Gastrocnemius medialis (tissue), 4 donors: ENCODE results near the gene PLGRKT. TPM values are rescaled to one million over a fixed set of nuclear protein-coding genes. Genes with fewer than 3 reads are reported as not detected.
"Not testable (repeated sequence)": the region's sequence is repeated elsewhere in the genome, so short reads cannot be mapped to it uniquely, and the experiment has no call there.

Source experiments
- ATAC-seq, 2 donors: fragments of 150-250 bp; one replicate each; pipeline ENCODE4 v1.9.1; 2016
- DNase-seq, 2 donors: peaks; one replicate each; pipeline ENCODE4 v3.0.0-alpha.2; 2019
- H3K27ac ChIP-seq, 4 donors: fragments of 200-600 bp; sonication (generic); 1 replicate in 1 of 4; 2 replicates in 3 of 4; pipeline ENCODE4 v1.5.1; 2016 to 2018; ENCODE audit warnings: mild to moderate bottlenecking in 2 of 4, moderate library complexity in 1 of 4
- H3K27me3 ChIP-seq, 3 donors: fragments of 200-600 bp; sonication (generic) in 2 of 3; 1 replicate in 1 of 3; 2 replicates in 2 of 3; pipeline versions ENCODE4 v1.5.1 to v1.6.0; 2016 to 2019; ENCODE audit warnings: mild to moderate bottlenecking in 1 of 3, moderate library complexity in 1 of 3
- H3K36me3 ChIP-seq, 2 donors: fragments of 200-600 bp; sonication (generic) in 1 of 2; one replicate each; pipeline ENCODE4 v1.5.1; 2017 to 2018
- H3K4me1 ChIP-seq, 2 donors: fragments of 200-600 bp; sonication (generic) in 1 of 2; one replicate each; pipeline ENCODE4 v1.5.1; 2016 to 2017; ENCODE audit warnings: mild to moderate bottlenecking in 2 of 2
- H3K4me3 ChIP-seq, 4 donors: fragments of 200-600 bp; sonication (generic) in 3 of 4; 1 replicate in 1 of 4; 2 replicates in 3 of 4; pipeline ENCODE4 v1.5.1; 2016 to 2019; ENCODE audit warnings: mild to moderate bottlenecking in 2 of 4
- H3K9me3 ChIP-seq, 3 donors: fragments of 200-600 bp; sonication (generic) in 2 of 3; 1 replicate in 1 of 3; 2 replicates in 2 of 3; pipeline ENCODE4 v1.5.1; 2016 to 2019
- POLR2A ChIP-seq, 2 donors: fragments of 450-650 bp; IDR thresholded peaks; one replicate each; pipeline ENCODE4 v1.6.1; 2017; ENCODE audit warnings: antibody characterized with exemption in 2 of 2, mild to moderate bottlenecking in 2 of 2, moderate library complexity in 2 of 2
- in situ Hi-C, 4 donors: fragments of 200-750 bp; cut with MboI; loops; one replicate each; pipeline versions ENCODE4 v1.15.0 to v1.8.0; 2017; ENCODE audit warnings: low sequenced_read_pairs in 4 of 4
- intact Hi-C: fragments of 100-400 bp; cut with DNase I; formaldehyde crosslinking; loops from one replicate; pipeline ENCODE4 v1.15.1; 2023; ENCODE audit warnings: low total_unique reads
- total RNA-seq, 4 donors: library from RNA; depleted of rRNA; stranded (reverse); fragments of >200 nt; gene quantifications; one replicate each; pipeline versions ENCODE4 v1.1.0 to v1.2.3, GENCODE V29; 2016
- TF ChIP-seq, protein P1 (sequence below), 5 experiments: fragments of 450-650 bp in 3 of 5; fragments of 200-600 bp in 2 of 5; sonication (generic) in 2 of 5; IDR thresholded peaks in 4 of 5; conservative IDR thresholded peaks in 1 of 5; 1 replicate in 4 of 5; 2 replicates in 1 of 5; pipeline ENCODE4 v1.5.1; 2016 to 2019; ENCODE audit warnings: antibody characterized with exemption in 5 of 5, mild to moderate bottlenecking in 3 of 5, moderate library complexity in 3 of 5

The PLGRKT gene
- total RNA-seq, 4 donors from 2014 or later = 12.3 to 38.1 (median 15.1) TPM

GRCh38 chr9:5352637-5353248 is 85.0 kb downstream of the PLGRKT start:
- H3K27me3 ChIP-seq = no peaks in the 10 kb centered on the region
- no peak overlapping the region for H3K4me3 ChIP-seq
- in situ Hi-C loops (no loop called here), intact Hi-C loops (no loop called here)
- no peaks in the 10 kb centered on the region for H3K9me3 ChIP-seq
- no peaks in the 10 kb centered on the region for H3K36me3 ChIP-seq
- H3K4me1 ChIP-seq = peaks cover 0 to 4% of the 10 kb centered on the region in 2 donors
- no peak overlapping the region for H3K27ac ChIP-seq
- DNase-seq (no peak), ATAC-seq (no peak)
- TF ChIP-seq, protein P1, sequence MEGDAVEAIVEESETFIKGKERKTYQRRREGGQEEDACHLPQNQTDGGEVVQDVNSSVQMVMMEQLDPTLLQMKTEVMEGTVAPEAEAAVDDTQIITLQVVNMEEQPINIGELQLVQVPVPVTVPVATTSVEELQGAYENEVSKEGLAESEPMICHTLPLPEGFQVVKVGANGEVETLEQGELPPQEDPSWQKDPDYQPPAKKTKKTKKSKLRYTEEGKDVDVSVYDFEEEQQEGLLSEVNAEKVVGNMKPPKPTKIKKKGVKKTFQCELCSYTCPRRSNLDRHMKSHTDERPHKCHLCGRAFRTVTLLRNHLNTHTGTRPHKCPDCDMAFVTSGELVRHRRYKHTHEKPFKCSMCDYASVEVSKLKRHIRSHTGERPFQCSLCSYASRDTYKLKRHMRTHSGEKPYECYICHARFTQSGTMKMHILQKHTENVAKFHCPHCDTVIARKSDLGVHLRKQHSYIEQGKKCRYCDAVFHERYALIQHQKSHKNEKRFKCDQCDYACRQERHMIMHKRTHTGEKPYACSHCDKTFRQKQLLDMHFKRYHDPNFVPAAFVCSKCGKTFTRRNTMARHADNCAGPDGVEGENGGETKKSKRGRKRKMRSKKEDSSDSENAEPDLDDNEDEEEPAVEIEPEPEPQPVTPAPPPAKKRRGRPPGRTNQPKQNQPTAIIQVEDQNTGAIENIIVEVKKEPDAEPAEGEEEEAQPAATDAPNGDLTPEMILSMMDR (IDR thresholded peaks at IDR 0.05 in 4 of 5, conservative IDR thresholded peaks at IDR 0.05 in 1 of 5) = no peak
- no peak for TF ChIP-seq POLR2A (IDR thresholded peaks at IDR 0.05)

- DNase-seq, H3K4me3 ChIP-seq, in situ Hi-C loops, H3K36me3 ChIP-seq, intact Hi-C loops, H3K4me1 ChIP-seq, H3K9me3 ChIP-seq, H3K27ac ChIP-seq, H3K27me3 ChIP-seq: not testable (repeated sequence)
- ATAC-seq = peak; percentile 97 to 100
Measured at GRCh38 chr9:5338992-5339981, 98.4 kb downstream of the PLGRKT start, which contains the start of gene RLN1. RLN1 (minus strand) TSS chr9:5339876; CDS start chr9:5339746, 130 bp downstream.

- intact Hi-C loops = no loop called here
- no peak for TF ChIP-seq POLR2A (IDR thresholded peaks at IDR 0.05)
- TF ChIP-seq, protein P1 (IDR thresholded peaks at IDR 0.05 in 4 of 5, conservative IDR thresholded peaks at IDR 0.05 in 1 of 5) = no peak
- no peaks in the 10 kb centered on the region for H3K27me3 ChIP-seq
Measured at GRCh38 chr9:5336688-5337087, 101.0 kb downstream of the PLGRKT start.

GRCh38 chr9:5331276-5331675 is 106.4 kb downstream of the PLGRKT start:
- H3K9me3 ChIP-seq, ATAC-seq, intact Hi-C loops, H3K4me3 ChIP-seq, H3K27me3 ChIP-seq, DNase-seq, H3K36me3 ChIP-seq, in situ Hi-C loops, H3K27ac ChIP-seq, H3K4me1 ChIP-seq: not testable (repeated sequence)

More at GRCh38 chr9:5336688-5337087, 101.0 kb downstream of the PLGRKT start:
- H3K4me1 ChIP-seq = no peaks in the 10 kb centered on the region
- no peak for ATAC-seq
- no peak overlapping the region for H3K4me3 ChIP-seq
- H3K9me3 ChIP-seq = no peaks in the 10 kb centered on the region
- H3K27ac ChIP-seq = no peak overlapping the region
- no peak for DNase-seq
- no peaks in the 10 kb centered on the region for H3K36me3 ChIP-seq
- in situ Hi-C loops = no loop called here

DNA sequence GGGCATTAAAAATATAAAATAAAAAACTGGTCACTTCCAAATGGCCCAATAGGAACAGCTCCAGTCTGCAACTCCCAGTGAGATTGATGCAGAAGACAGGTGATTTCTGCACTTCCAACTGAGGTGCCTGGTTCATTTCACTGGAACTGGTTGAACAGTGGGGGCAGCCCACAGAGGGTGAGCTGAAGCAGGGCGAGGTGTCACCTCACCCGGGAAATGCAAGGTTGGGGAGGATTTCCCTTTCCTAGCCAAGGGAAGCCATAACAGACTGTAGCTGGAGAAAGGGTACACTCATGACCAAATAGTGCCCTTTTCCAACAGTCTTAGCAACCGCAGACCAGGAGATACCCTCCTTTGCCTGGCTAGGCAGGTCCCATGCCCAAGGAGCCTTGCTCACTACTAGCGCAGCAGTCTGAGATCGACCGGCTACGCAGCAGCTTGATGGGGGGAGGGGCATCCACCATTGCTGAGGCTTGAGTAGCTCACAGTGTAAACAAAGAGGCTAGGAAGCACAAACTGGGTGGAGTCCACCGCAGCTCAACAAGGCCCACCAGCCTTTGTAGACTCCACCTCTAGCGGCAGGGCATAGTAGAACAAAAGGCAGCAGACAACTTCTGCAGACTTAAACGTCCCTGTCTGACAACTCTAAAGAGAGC is 110.7 kb downstream of the PLGRKT start:
- Histone ChIP-seq H3K9me3 (no peaks in the 10 kb centered on the region), H3K27me3 (no peaks in the 10 kb centered on the region), H3K27ac (no peak overlapping the region), H3K4me1 (no peaks in the 10 kb centered on the region), H3K36me3 (no peaks in the 10 kb centered on the region), H3K4me3 (no peak overlapping the region)
- intact Hi-C loops = no loop called here
- DNase-seq = no peak
- no peak for TF ChIP-seq POLR2A (IDR thresholded peaks at IDR 0.05)
- TF ChIP-seq, protein P1 (IDR thresholded peaks at IDR 0.05 in 4 of 5, conservative IDR thresholded peaks at IDR 0.05 in 1 of 5) = no peak
- in situ Hi-C loops = no loop called here
- ATAC-seq = no peak
